SKM-1 treated with dmso at 0.1 percent for 144 hours (cell line): ENCODE measurements around the gene FOXC2.

Experiments used
- DNase-seq: peaks from one replicate; lab custom pipeline; 2025; ENCODE audit not compliant: unreplicated experiment; lab: John Stamatoyannopoulos, UW

Gene FOXC2

DNA sequence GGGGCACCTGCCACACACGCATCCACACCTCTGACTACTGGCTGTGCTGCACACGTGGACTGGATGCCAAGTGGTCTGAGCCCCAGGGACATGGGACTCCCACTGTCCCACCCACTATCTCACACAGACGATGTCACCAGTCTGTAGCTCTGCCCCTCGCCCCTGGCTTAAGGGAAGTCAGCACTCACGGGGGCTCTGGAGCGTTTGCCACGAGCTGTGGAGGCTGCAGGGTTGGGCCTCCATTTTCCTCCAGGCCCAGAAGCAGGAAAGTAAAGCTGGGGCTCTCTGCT lies 34.2 kb upstream of the FOXC2 start:
- DNase-seq: no peak

DNA sequence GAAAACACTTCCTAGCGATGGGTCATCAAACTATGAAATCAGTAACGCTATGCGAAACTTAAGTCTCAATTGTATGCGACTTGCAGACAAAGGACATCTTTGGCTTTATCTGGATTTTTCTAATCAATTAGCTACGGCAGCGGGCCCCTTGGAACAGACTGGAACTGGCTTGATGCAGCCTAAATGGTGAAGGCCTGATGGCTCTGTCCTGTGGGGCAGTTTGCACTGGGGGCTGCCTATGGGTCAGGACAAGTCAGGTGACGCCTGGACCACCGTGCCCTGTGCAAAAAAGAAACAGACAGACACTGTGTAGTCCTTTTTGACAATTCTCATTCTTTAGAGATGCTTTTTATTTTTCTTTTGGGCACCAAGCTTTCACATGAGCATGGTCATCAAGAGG lies 33.6 kb upstream of the FOXC2 start:
- DNase-seq: no peak

DNA sequence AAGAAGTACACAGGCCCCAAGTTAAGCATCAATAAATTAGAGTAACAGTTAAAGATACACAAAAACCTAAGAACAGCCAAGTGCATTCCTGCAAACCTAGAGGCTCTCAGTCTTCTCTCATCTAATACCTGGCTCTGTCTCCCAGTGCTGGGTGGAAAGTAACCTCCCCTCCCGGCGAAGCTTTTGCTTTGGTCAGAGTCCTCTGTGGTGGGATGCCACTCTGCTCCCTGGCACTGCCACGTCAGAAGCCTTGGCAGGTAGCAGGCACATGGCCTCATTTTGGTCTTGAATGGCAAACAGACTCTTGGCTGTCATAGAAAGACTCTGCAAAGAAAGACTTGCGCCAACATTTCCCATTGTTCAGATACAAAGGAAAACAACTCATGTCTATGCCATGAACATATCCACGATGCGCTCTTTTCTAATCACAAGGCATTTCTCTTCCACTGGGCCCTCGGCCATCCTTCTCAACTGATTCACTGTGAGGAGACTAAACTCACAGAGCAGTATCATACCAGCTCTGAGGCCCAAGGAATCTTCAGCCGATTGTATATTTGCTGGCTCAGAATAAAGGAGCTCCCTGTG lies 32.8 kb upstream of the FOXC2 start:
- DNase-seq: no peak

DNA sequence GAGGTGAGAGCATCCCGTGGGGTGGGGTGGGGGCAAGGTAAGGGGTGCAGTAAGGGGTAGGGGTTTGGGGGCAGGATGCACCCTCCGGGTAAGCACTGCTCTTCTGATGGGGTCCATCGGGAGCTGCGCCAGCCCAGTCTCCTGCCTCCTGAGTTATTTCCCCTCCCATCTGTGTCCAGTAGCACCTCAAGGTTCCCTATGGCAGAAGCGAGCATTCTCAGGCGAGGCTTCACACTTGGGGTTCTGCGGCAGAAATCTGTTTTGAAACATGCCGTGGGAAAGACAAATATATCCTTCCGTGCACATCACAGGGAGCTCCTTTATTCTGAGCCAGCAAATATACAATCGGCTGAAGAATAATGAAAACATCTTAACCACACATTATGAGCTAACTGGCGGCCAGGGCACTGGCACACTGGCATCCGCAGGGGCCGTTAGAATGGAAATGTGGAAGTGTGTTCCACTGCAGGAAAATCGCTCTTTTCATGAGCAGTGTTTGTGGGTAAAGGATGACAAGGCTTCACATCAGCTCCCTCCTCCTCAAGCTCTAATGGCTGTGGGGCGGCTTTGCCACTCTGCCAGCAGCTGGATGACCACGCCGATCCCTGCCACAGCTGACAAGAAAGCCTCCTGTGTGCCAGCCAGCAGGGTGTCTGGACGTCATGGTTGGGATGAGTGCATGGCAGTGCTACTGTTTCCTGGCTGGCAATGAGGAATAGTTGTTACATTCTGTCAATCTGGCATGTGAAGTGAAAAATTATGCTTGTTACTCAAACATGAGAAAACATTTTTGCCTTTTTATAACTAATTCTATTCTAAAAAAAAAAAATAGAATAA lies 31.6 kb upstream of the FOXC2 start:
- no peak for DNase-seq

DNA sequence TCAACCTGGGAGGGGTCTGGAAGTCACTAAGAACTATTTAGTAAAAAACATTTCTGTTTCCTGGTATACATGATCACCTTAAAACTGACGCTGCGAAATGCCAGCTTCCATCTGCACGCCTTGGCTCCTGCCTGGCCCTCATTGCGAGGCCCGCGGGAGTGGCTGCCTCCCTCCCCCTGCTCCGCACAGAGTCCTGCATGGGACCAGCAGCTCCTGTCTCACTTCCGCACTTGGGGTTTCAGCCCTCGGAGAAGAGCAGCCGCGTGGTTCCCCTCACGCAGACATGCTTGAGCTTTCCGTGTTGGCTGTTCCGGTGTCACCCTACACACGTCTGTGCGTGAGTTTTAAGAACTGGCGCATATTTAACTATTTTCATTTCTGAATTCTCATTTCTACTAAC lies 30.0 kb upstream of the FOXC2 start:
- no peak for DNase-seq

DNA sequence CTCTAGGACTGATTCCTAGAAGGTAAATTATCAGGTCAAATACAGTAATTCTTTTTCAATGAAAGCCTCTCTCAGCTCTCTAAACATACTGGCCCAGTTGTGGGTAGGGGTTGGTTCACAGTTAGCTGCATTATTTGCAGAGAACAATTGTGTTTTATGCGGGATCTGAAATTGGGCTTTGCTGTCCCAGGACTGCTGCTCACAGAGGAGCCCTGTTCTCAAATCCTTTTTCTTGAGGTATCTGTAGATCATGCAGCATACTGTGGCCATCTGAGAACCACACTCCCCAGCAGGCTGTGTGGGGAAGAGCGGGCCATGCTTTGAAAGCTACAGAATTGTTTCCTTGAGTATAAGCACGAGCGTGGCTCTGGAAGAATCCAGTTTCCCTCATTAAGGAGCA lies 29.1 kb upstream of the FOXC2 start:
- DNase-seq: no peak

DNA sequence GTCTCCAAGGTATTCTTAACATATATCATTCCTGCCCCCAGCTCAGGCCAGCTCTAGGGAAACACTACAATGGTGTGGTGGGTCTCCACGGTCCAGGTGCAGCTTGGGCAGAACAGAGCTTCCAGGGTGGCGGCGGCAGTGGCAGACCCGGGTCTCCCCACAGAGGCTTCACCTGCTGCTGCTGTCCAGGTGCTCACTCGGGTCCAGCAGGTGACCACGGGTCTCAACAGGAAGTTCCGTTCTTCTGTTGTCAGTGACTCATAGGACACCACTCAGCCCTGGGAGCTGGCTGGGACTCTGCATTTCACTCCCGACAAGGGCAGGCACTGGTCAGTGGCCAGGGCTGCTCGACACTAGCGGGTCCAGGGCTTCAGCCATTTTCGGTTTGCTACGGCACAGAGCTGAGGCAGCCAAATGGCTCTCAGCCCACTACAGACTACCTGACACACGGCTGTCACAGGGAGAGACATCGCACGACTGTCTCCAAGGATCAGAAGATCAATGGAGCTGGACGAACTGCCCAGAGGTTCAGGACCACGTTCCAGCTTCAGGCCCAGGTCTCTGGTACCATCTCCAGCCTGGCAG lies 28.3 kb upstream of the FOXC2 start:
- no peak for DNase-seq

DNA sequence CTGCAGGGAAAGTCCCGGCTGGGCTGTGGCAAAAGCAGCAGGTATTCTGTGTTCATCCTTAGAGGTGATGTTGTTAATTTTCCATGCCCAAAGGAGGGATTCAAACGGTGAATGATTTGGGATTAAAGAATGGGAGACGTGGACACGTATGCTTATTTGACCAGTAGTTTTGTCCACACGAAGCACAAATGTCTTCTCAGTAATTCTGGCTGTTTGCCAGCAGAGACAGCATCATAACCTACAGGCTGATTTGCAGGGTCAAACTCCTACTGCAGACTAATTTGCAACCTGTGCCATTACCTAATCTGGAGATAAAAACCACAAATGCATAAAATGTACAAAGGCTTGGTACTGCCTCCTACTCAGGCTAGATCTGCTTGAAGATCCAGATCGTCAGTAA lies 25.7 kb upstream of the FOXC2 start:
- no peak for DNase-seq

DNA sequence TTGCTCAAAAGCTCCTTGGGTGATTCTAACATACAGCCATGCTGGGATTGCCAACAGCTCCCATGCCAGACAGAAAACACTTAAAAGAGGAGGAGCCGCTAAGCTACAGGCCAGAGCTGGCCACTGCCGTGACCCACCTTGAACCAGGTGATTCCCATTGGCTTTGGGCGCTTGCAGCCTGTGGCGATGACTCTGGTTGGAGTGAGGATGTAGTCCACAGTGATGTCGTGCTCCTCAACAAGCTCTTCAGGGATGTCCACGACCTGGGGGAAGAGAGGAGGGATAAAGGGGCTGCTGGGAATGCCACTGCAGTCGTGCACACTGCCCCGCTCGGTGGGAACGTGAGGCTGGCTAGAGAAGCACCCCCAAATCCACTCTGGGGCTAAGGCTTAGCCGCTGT lies 25.1 kb upstream of the FOXC2 start:
- no peak for DNase-seq

DNA sequence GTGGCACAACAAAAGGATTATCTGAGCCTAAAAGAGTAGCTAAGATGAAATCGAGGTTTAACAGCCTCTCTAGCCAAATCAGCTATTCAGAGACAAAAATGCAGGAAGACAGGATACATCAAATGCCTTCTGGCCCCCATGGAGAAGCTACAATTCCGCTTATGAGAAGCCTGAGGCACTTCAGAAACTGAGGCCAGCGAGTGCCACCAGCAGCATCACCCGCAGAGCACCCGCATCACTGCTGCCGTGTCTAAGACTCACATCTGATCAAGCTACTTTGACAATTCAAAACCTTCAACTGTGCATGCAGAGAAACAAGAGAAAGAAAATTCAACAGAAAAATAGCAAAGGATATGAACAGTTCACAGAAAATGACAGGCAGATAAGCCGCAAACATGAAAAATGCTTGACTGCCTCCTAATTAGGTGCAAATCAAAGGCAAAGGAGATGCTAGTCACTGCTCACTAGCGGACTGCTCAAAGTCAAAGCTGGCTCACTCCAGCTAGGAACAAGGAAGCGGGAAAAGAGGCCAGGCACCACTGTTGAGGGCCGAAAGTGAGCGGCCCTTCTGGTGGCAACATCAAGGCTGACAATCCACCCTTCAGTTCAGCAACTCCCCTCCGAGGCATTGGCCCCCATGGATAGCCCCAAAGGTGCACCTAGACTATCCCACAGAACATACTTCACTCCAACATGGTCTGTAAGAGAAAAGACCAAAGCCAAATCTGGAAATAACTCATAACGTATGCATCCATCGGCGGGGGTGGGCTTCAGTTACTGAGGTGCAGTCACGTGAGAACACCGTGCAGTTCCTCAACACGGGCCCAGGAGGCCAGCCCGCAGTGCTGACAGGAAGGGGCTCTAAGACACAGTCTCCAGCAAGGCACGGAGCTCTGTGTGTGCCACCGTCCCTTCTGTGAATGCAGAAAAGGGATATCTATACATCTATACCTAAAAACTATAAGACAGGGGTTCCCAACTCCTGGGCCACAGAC lies 23.6 kb upstream of the FOXC2 start:
- no peak for DNase-seq

DNA sequence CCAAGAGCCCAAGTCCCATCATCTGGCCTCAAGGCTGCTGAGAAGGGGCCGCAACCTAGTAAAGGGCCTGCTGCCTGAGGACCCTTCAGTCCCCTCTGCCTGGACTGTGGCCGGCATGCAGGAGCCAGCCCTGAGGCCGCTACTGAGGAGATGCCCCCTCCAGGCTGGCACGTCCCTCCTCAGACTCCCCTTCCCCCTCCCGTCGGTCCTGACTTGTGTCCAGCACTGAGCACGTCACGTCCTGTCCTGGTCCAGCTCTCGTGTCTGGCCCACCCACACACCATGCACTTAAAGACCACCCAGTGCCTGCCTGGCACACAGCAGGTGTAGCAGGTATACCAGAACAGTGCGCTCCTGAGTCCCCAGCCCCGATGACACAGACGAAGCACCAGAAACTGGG lies 21.1 kb upstream of the FOXC2 start:
- no peak for DNase-seq

DNA sequence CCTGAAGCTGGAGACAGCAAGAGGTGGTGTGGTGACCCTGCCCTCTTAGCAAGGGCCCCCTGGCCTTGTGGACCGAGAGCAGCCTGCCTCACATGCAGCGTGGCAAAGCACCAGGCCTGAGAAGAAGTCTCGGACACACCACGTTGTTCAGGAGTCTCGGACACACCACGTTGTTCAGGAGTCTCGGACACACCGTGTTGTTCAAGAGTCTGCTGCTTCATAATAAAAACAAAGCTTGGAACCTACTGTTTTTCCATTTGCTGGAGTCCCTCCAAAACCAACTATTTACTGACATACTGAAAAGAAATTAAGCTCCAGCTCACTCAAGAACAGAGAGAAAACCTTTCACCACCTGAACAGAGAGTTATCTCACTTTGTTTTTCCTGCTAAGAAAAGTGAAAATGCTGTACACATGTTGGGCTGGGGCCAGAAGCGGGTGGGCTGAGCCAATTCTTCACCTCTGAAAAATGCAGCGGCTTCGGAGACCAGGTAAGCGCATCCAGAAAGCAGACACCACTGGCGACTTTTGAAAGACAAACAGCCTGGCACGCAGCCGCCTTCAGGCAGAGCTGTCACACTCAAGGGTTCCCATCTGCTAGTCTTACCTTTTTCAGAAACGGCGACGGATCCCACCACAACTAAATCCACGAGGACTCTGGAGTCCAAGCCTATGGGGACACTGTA lies 20.5 kb upstream of the FOXC2 start:
- DNase-seq: no peak

DNA sequence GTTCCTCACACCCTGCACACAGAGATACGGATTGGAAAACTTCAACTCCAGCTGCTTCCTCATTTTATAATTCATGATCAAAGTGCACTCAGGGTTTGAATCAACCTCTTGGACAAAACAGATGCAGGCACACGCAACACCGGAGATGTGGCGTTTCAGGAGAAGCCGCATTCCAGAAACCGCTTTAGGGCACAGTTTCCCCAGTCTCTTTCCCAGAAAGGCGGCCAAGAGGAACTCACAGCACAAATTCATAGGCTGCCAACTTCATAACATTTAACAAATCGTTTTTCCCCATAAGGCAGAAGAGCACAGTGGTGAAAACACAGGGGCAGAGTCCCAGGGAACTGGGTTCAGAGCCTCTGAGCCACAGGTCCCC lies 20.0 kb upstream of the FOXC2 start:
- no peak for DNase-seq

DNA sequence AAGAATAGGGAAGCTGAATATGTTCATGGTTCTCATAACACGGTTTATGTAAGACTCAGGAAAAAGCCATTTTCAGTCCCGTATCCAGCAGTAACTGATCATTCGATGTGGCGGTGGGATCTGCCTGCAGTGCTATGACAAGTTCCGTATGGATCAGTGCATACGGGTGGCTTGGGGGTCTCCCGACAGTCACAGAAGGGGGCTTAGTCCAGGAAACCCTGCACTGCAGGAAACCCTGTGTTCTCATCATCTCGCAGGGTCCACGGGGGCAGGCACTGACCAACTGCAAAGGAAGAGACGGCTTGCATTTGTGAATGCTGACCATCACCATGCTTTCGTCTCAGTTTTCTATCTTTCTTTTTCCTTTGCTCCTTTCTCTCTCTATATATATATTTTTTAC lies 19.3 kb upstream of the FOXC2 start:
- DNase-seq: no peak

DNA sequence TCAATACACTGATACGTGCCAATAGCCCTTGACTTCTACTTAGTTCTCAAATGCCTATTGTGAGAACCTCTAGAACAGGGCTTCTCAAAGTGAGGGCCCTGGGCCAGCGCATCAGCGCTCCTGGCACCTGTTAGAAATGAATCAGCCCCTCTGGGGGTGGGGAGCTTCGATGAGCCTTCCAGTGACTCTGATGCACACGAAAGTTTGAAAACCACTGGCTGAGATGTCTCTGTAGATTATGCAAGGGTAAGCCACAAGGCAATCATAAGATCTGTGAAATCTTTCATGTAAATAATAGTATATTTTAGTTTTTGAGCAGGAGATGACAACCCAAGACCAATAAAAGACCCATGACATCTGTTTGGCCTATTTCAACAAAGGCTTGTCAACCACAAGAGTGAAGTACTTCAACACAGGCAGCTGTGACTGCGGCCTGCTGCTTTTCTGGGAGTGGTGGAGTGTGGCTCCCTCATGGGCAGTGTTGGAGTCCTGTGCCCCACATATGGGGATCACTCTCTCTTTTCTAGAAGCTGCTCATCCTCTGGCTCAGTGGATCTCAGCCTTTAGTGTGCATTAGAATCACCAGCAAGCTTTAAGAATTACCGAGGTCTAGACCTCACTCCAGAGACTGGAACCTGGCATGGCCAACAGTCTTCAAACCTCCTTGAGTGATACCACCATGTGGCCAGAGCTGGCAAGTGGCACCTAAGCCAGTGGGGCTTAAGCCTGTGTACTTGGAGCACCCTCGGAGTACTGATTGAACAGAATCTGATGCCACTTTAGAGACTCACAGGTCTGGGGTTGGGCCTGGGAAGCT lies 17.3 kb upstream of the FOXC2 start:
- no peak for DNase-seq

DNA sequence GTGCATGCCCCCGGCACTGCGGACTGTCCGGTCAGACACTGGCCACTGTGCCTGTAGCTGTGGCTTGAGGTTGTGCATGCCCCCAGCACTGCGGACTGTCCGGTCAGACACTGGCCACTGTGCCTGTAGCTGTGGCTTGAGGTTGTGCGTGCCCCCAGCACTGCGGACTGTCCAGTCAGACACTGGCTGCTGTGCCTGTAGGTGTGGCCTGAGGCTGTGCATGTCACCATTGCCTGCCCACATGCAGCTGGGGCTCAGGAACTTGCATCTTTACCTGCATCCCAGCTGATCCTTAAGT lies 16.8 kb upstream of the FOXC2 start:
- DNase-seq: no peak

DNA sequence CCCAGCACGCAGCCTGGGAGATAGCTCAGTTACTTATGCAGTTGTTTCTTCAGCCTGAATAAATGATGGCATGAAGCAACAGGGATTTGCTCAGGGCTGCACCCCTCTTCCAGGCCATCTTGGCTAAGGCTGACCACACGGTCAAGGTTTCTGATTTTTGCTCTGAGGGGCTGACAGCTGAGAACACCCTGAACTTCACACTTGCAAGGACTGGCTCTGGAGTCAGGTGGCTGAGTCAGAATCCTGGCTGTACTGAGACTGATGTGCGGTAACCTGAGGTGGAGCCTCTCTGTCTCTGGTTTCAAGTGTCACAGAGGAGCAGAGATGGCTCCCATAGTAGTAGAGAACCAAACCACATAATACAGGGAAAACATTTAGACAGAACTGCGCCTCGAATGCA lies 16.3 kb upstream of the FOXC2 start:
- no peak for DNase-seq

DNA sequence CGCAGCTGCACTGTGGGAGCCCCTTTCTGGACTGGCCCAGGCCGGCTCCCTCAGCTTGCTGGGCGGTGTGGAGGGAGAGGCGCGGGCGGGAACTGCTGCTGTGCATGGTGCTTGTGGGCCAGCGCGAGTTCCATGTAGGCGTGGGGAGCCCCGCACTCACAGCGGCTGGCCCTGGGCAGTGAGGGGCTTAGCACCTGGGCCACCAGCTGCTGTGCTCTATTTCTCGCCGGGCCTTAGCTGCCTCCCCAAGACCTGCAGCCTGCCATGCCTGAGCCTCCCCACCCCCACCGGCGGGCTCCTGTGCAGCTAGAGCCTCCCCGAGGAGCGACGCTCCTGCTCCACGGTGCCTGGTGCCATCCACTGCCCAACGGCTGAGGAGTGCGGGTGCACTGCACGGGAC lies 13.3 kb upstream of the FOXC2 start:
- no peak for DNase-seq

DNA sequence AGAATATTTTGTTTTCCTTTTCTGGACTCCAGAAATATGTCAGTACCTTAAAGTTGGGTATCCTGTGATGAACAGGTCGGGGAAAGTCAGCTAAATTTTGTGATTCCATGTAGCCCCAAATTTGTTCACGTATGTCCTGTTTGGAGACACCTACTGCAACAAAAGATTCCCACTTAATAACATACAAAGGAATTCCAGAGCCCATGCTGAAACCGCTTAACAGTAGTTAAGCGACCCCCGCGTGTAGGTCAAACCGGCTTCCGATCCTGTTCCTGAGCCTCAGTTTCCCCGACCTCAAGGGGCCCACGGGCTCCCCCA lies 12.1 kb upstream of the FOXC2 start:
- no peak for DNase-seq

DNA sequence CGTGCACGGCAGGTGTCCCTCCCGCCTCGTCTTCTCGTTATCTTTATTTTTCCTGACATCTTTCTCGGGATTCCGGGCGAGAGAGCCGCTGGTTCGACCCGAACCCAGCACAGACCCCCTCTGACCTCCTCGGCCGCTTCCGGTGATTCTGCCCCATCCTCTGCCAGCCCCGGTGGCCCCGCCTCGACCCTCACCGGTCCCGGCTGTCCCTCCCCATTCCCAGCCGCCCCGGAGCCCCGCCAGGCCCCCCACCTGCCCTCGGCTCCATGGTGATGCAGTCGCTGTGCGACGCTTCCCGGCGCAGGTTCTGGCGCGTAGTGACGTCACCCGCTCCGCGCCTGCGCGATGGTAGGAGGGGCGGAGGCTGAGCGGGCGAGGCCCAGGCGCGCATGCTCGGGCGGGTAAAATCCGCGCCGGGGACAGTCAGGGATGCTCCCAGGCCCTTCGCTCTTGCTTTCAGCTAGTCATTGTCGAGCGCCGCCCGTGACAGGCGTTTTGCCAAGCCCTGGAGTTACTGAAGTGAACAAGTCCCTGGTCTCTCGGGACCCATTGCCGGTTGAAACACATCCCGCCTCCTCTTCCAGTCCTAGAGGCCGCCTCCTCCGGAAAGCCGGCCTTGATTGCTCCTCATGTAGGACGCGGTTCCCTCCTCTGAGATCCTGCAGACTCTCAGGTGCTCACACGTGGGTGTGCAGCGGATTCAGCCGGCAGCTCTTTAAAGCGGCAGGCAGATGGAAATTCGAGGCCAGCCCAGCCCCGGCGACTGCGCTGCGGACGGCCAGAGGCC lies 11.5 kb upstream of the FOXC2 start, which contains the start of gene MTHFSD:
Gene MTHFSD, minus strand, starts transcription at position 319 of the 787 bp plus-strand sequence. Its CDS starts 51 bp downstream, at position 268.
- DNase-seq: peak; percentile 76
